Subcutaneous abdominal adipose tissue (tissue), 5 donors: ENCODE data around the gene SNAI1.
"Not testable (repeated sequence)": the region's sequence is repeated elsewhere in the genome, so short reads cannot be mapped to it uniquely, and the experiment has no call there.

Experiments
- H3K27ac ChIP-seq: one replicate; pipeline ENCODE4 v1.7.0; 2013; ENCODE audit warnings: low read depth, mild to moderate bottlenecking, inconsistent platforms, low read length, moderate library complexity
- H3K27me3 ChIP-seq, 5 donors: one replicate each; pipeline ENCODE4 v1.7.0; 2013; ENCODE audit warnings: low read length in 5 of 5, inconsistent platforms in 1 of 5; ENCODE audit not compliant: control insufficient read depth in 5 of 5, insufficient read depth in 4 of 5
- H3K36me3 ChIP-seq, 5 donors: one replicate each; pipeline ENCODE4 v1.7.0; 2013; ENCODE audit warnings: low read length in 5 of 5; ENCODE audit not compliant: control insufficient read depth in 5 of 5, insufficient read depth in 5 of 5
- H3K4me1 ChIP-seq, 5 donors: one replicate each; pipeline ENCODE4 v1.7.0; 2013; ENCODE audit warnings: low read length in 5 of 5, mild to moderate bottlenecking in 3 of 5, moderate library complexity in 1 of 5; ENCODE audit not compliant: control insufficient read depth in 5 of 5, insufficient read depth in 5 of 5
- H3K4me3 ChIP-seq, 5 donors: one replicate each; pipeline ENCODE4 v1.7.0; 2013; ENCODE audit warnings: low read length in 5 of 5, low read depth in 1 of 5
- H3K9ac ChIP-seq, 5 donors: one replicate each; pipeline ENCODE4 v1.7.0; 2013; ENCODE audit warnings: low read length in 5 of 5, mild to moderate bottlenecking in 4 of 5, moderate library complexity in 3 of 5
- H3K9me3 ChIP-seq, 5 donors: one replicate each; pipeline ENCODE4 v1.7.0; 2013; ENCODE audit warnings: low read length in 5 of 5; ENCODE audit not compliant: control insufficient read depth in 5 of 5
- donor health status: healthy.
- donor health status: healthy.
- donor health status: healthy.
- donor health status: healthy.
- donor health status: healthy.

The SNAI1 gene

DNA sequence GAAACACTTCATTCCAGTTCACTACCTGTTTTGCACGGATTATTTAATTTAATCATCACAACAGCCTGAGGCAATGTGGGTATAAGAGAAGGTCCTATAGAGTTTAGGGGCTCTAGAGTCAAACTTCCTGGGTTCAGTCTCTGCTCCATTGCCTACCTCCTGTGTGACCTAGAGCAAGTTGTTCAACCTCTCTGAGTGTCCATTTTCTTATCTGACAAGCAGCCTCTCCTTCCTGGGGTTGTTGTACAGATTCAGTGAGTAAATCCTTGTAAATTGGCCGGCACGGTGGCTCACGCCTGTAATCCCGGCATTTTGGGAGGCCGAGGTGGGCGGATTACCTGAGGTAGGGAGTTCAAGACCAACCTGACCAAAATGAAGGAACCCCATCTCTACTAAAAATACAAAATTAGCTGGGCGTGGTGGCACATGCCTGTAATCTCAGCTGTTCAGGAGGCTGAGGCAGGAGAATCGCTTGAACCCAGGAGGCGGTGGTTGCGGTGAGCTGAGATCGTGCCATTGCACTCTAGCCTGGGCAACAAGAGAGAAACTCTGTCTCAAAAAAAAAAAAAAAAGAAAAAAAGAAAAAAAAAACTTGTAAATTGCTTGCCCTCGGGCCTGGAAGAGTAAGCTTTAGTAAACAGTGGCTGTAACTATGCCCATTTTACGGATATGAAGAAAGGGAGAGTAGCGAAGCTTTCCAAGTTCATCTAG is 15.9 kb downstream of the SNAI1 start:
- H3K36me3 ChIP-seq, H3K27ac ChIP-seq, H3K9me3 ChIP-seq, H3K9ac ChIP-seq, H3K27me3 ChIP-seq, H3K4me3 ChIP-seq: not testable (repeated sequence)
- H3K4me1 ChIP-seq: peaks cover 0 to 18% (median 7%) of the 10 kb centered on the region in 5 donors

DNA sequence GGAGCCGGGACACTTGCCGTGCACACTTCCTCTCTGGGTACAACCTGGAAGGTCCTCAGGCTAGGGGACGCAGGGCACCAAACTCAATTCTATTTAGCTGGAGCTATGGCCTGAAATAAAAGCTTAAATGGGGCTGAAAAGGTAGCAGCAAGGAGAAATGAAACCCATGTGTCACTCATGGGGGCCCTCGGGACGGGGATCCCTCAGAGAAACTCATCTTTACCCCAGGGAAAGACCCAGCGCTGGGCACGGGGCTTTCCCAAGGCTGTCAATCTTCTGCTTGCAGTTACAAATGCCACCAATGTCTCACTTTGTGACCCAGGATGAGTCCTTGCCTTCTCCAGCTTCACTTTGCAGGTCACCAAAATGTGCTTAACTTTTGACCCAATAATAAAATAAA is 16.5 kb downstream of the SNAI1 start:
- Histone ChIP-seq H3K27me3 (peaks cover 0 to 4% (median 0%) of the 10 kb centered on the region in 5 donors), H3K4me1 (peaks cover 0 to 13% (median 3%) of the 10 kb centered on the region in 5 donors), H3K27ac (no peak overlapping the region), H3K36me3 (no peaks in the 10 kb centered on the region), H3K4me3 (no peak overlapping the region), H3K9ac (no peak overlapping the region), H3K9me3 (no peaks in the 10 kb centered on the region)

DNA sequence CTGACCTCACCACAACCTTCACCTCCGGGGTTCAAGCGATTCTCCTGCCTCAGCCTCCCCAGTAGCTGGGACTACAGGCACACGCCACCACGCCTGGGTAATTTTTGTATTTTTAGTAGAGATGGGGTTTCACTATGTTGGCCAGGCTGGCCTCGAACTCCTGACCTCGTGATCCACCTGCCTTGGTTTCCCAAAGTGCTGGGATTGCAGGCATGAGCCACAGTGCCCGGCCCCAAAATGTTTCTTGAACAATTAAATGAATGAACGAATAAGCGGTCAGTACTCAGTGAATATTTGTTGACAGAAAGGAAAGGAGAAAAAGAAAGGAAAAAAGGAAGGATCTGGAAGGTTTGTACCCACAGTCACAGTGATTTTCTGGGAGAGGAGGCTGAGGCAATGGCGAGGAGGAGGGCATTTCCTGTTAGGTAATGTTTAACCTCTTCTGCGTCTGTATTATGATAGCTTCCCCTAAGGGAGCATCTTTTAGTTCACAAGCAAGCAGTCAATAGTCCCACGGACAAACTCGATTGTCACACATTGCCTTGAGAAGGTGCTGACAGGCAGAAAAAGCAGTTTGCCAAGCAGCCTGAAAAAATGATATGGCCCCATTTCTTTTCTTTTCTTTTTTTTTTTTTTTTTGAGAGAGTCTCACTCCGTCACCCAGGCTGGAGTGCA is 17.9 kb downstream of the SNAI1 start:
- not testable (repeated sequence) for H3K4me3 ChIP-seq, H3K27ac ChIP-seq, H3K9me3 ChIP-seq, H3K36me3 ChIP-seq, H3K27me3 ChIP-seq, H3K9ac ChIP-seq
- peaks cover 0 to 22% (median 0%) of the 10 kb centered on the region in 5 donors for H3K4me1 ChIP-seq

DNA sequence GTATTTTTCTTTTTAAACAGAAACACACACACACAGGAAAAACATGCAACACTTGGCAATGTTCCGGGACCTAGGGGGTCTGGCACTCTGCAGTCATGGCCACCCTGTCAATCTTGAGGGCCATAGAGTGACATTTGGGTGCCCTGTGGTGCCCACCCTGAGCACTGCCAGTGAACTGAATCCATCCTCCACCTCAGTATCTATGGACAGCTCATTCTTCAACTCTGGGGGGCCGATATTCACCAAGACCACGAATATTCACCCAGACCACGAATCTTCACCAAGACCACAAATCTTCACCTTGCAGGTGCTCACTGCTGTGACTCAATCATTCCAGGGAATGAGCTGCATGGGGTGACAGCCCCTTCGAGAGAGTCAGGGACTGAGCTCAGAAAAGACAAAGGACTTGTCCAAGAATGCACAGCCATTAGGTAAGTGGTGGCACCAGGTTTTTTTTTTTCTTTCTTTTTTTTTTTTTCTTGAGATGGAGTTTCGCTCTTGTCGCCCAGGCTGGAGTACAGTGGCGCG is 19.1 kb downstream of the SNAI1 start:
- Histone ChIP-seq H3K27me3 (peaks cover 0 to 4% (median 0%) of the 10 kb centered on the region in 5 donors), H3K4me3 (no peak overlapping the region), H3K36me3 (no peaks in the 10 kb centered on the region), H3K9ac (no peak overlapping the region), H3K27ac (no peak overlapping the region), H3K9me3 (no peaks in the 10 kb centered on the region), H3K4me1 (peaks cover 0 to 27% (median 0%) of the 10 kb centered on the region in 5 donors)

DNA sequence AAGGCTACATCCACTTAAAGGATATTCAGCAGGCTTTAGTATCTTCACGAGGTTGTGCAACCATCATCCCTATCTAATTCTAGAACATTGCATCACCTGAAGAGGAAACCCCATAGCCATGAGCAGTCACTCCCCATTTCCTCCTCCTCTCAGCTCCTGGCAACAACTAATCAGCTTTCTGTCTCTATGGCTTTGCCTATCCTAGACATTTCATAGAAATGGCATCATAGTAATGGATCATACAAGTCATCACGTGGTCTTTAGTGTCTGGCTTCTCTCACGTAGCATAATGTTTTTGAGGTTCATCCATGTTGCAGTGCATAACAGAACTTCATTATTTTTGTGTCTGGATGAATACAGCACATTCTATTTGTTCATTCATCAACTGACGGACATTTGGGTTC is 20.5 kb downstream of the SNAI1 start:
- no peak overlapping the region for H3K4me3 ChIP-seq
- H3K9me3 ChIP-seq: no peaks in the 10 kb centered on the region
- H3K9ac ChIP-seq: no peak overlapping the region
- peaks cover 0 to 4% (median 0%) of the 10 kb centered on the region in 5 donors for H3K27me3 ChIP-seq
- H3K27ac ChIP-seq: no peak overlapping the region
- H3K4me1 ChIP-seq: peaks cover 0 to 27% (median 0%) of the 10 kb centered on the region in 5 donors
- no peaks in the 10 kb centered on the region for H3K36me3 ChIP-seq

DNA sequence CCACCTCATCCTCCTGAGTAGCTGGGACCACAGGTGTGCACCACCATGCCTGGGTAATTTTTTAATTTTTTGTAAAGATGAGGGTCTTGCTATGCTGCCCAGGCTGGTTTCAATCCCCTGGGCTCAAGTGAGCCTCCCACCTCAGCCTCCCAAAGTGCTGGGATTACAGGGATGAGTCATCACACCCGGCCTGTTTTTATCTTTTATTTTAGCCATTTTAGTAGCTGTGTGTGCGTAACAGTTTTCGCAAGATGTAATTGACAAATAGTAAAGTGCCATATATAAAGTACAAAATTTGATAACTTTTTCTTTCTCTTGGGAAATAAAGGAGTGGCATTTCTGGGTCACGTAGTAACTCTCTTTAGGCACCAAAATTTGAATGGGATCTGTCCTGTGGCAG is 21.4 kb downstream of the SNAI1 start:
- Histone ChIP-seq H3K27ac (no peak overlapping the region), H3K4me3 (no peak overlapping the region), H3K36me3 (no peaks in the 10 kb centered on the region), H3K9ac (no peak overlapping the region), H3K27me3 (peaks cover 0 to 4% (median 0%) of the 10 kb centered on the region in 5 donors), H3K9me3 (no peaks in the 10 kb centered on the region), H3K4me1 (peaks cover 0 to 27% (median 0%) of the 10 kb centered on the region in 5 donors)

DNA sequence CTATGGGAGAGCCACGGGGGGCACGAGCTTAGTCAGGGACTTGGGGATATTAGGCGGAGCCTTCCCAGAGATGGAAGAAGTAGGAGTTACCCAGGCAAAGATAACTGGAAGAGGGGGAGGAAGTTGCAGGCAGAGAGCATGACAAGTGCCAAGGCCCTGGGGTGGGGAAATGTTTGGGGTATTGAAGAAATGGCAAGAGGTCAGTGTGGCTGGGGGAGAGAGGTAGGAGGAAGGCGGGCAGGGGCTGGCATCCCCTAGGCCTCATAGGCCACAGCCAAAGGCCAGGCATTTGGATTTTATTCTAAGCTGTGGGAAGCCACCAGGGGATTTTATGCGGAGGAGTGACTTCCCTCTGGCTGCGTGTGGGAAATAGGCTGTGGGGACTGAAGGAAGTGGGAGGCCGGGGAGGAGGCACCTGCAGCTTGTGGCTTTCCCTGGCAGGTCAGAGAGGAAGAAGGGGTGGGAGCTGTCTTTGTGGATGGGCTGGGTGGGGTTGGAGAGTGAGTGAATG is 22.7 kb downstream of the SNAI1 start:
- Histone ChIP-seq H3K4me3 (no peak overlapping the region), H3K27me3 (peaks cover 0 to 4% (median 1%) of the 10 kb centered on the region in 5 donors), H3K36me3 (no peaks in the 10 kb centered on the region), H3K9me3 (no peaks in the 10 kb centered on the region), H3K9ac (no peak overlapping the region), H3K27ac (peak overlapping the region; percentile 37), H3K4me1 (peaks cover 0 to 30% (median 5%) of the 10 kb centered on the region in 5 donors)

DNA sequence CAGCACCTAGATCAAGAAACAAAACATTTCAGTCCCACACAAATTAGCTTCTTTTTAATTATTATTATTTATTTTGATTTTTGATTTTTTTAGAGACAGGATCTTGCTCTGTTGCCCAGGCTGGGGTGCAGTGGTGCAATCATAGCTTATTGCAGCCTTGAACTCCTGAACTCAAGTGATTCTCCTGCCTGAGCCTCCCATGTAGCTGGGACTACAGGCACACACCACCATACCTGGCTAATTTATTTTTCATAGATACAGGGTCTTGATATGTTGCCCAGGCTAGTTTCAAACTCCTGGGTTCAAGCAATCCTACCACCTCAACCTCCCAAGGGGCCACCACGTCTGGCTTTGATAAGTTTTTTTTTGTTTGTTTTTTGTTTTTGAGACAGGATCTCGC is 24.6 kb downstream of the SNAI1 start:
- peaks cover 0 to 3% (median 0%) of the 10 kb centered on the region in 5 donors for H3K27me3 ChIP-seq
- no peak overlapping the region for H3K9ac ChIP-seq
- H3K36me3 ChIP-seq: no peaks in the 10 kb centered on the region
- no peaks in the 10 kb centered on the region for H3K9me3 ChIP-seq
- H3K27ac ChIP-seq: no peak overlapping the region
- H3K4me1 ChIP-seq: peaks cover 0 to 30% (median 5%) of the 10 kb centered on the region in 5 donors
- no peak overlapping the region for H3K4me3 ChIP-seq

DNA sequence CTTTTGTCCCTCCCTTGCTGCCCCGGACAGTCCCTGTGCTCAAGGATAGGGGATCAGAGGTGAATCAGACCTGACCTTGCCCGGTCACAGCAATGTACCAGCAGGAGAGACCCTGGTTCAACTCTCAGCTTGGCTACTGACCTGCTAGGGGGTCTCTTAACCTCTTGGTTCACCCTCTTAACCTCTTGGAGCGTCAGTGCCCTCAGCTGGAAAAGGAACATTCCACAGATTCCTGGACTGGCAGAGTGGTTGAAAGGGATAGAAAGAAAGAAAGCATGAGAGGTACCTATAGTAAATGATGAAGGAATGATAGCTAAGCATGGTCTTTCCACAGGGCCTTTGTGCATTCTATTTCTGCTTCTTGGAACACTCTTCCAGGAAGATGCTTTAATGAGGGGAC is 25.2 kb downstream of the SNAI1 start:
- Histone ChIP-seq H3K27ac (no peak overlapping the region), H3K27me3 (peaks cover 0 to 3% (median 0%) of the 10 kb centered on the region in 5 donors), H3K4me1 (peaks cover 0 to 34% (median 5%) of the 10 kb centered on the region in 5 donors), H3K9ac (no peak overlapping the region), H3K9me3 (no peaks in the 10 kb centered on the region), H3K36me3 (no peaks in the 10 kb centered on the region), H3K4me3 (no peak overlapping the region)
